Right ventricle myocardium superior (tissue), 1 donor: Measurements from ENCODE around the gene PHAX. TPM values are rescaled to one million over a fixed set of nuclear protein-coding genes. Genes with fewer than 3 reads are reported as not detected.
"Not testable (repeated sequence)": the region's sequence is repeated elsewhere in the genome, so short reads cannot be mapped to it uniquely, and the experiment has no call there.

Source experiments
- ATAC-seq: fragments of 200-7000 bp; cut with Tn5 transposase; one replicate; pipeline ENCODE4 v1.9.1; 2020; ENCODE audit warnings: mild to moderate bottlenecking; ENCODE audit not compliant: poor library complexity
- DNase-seq: peaks from one replicate; pipeline ENCODE4 v3.0.0-alpha.2; 2020
- intact Hi-C: fragments of 100-400 bp; cut with DNase I; formaldehyde crosslinking; loops from one replicate; pipeline ENCODE4 v1.11.2; 2022
- long read RNA-seq: library from polyadenylated mRNA; unstranded; transcript quantifications from one replicate; pipeline ENCODE4 v2.0.0, GENCODE V29; 2021
- total RNA-seq: library from RNA; stranded (reverse); fragmentation: NEBNext Ultra II Directional; extraction: Animal tissue kit (Norgen Biotek cat#: 25700); gene quantifications from one replicate; pipeline ENCODE4 v1.2.1, GENCODE V29; 2021
- donor health status: DM: no; HTN: yes; CAD: no; lungs with severe emphysema.

Gene PHAX, protein sequence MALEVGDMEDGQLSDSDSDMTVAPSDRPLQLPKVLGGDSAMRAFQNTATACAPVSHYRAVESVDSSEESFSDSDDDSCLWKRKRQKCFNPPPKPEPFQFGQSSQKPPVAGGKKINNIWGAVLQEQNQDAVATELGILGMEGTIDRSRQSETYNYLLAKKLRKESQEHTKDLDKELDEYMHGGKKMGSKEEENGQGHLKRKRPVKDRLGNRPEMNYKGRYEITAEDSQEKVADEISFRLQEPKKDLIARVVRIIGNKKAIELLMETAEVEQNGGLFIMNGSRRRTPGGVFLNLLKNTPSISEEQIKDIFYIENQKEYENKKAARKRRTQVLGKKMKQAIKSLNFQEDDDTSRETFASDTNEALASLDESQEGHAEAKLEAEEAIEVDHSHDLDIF
- total RNA-seq = 27.7 TPM
- long read RNA-seq, full-length matches to known transcripts = 21 of 26 reads
- long read RNA-seq, partial matches to known transcripts = 0 of 26 reads
- long read RNA-seq, other reads (novel, unspliced or antisense) = 5 of 26 reads

DNA sequence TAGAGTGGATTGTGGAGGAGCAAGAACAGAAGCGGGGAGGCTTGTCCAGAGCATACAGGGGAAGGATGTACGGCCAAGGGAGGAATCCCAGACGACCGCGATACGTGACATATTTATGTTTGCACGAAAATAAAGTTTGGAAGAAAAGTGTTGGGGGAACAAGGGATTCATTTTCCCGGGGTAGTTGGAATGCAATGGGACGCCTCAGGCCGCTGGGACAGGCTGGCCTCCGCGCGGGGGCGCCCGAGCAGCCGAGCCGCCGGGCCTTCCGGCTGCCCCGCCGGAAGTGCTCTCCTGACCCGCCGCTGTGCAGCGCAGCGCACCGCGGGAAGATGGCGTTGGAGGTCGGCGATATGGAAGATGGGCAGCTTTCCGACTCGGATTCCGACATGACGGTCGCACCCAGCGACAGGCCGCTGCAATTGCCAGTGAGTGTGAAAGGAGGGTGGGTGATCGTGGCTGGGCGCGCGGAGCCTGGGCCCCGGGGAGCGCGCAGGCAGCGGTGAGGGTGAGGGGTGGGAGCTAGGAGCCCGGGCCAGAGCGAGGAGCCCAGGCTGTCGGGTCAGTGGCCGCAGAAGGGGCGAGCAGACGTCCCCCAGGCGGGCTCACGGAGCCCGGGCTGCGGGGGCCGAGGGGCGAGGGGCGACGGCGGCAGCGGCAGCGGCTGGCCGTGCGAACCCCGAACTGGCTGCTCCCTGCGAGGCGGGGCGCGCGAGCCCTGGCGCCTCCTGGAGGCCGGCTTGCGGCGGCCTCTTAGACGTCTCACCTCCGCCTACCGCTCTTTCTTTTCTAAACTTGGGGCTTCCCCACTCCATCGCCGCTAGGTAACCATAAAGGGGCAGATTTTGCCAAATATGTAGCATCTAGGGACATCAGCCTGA is at the start of gene PHAX:
TSS of gene PHAX (plus strand) at position 317 of the 881 bp plus-strand sequence. CDS start at position 333, 16 bp downstream.
- DNase-seq (peak; percentile 88), ATAC-seq (peak; percentile 99)
- intact Hi-C loops = no loop called here

DNA sequence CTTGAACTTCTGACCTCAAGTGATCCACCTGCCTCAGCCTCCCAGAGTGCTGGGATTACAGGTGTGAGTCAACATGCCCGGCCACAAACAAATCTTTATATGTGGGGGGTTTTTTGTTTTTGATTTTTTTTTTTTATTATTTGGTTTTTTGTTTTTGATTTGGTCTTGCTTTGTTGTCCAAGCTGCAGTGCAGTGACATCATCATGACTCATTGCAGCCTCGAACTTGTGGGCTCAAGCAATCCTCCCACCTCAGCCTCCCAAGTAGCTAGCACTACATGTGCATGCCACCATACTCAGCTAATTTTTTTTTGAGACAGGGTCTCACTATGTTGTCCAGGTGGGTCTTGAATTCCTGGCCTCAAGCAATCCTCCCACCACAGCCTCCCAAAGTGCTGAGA is 48.1 kb upstream of the PHAX start:
- intact Hi-C loops = no loop called here
- ATAC-seq = no peak

DNA sequence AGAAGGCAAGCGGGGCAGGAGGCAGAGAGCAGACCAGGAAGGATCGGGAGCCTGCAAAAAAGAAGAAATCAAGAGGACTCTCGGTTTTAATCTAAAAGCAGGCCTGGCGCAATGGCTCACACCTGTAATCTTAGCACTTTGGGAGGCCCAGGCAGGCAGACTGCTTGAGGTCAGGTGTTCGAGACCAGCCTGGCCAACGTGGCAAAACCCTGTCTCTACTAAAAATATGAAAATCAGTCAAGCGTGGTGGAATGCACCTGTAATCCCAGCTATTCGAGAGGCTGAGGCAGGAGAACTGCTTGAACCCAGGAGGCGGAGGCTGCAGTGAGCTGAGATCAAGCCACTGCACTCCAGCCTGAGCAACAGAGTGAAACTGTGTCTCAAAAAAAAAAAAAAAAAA is 45.6 kb upstream of the PHAX start:
- DNase-seq, intact Hi-C loops, ATAC-seq: not testable (repeated sequence)

More for the DNA sequence above, 48.1 kb upstream of the PHAX start:
- DNase-seq = no peak

DNA sequence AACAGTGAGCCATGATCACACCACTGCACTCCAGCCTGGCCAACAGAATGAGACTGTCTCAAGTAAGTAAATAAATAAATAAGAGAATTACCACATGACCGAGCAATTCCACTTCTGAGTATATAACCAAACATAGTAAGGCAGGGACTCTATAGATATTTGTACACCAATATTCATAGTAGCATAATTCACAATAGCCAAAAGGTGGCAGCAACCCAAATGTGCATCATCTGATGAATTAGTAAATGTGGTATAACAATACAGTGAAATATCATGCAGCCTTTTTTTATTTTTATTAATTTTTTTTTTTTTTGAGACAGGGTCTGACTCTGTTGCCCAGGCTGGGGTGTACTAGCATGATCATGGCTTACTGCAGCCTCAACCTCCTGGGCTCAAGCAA is 38.8 kb upstream of the PHAX start:
- DNase-seq (no peak), ATAC-seq (no peak)
- intact Hi-C loops = no loop called here

DNA sequence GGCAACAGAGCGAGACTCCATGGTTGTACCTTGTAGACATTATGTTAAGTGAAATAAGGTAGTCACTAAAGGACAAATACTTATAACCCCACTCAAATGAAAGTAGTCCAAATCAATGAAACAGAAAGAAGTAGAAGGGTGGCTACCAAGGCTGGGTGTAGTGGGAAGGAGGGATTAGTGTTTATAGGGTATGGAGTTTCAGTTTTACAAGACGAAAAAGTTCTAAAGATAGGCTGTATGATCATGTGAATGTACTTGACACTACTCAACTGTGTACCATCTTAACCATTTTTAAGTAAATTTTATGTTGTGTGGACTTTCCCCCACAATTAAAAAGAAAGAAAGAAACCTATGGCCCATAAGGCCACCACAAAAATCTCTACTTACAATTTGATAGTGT is 37.9 kb upstream of the PHAX start:
- DNase-seq (no peak), ATAC-seq (no peak)
- intact Hi-C loops = no loop called here

DNA sequence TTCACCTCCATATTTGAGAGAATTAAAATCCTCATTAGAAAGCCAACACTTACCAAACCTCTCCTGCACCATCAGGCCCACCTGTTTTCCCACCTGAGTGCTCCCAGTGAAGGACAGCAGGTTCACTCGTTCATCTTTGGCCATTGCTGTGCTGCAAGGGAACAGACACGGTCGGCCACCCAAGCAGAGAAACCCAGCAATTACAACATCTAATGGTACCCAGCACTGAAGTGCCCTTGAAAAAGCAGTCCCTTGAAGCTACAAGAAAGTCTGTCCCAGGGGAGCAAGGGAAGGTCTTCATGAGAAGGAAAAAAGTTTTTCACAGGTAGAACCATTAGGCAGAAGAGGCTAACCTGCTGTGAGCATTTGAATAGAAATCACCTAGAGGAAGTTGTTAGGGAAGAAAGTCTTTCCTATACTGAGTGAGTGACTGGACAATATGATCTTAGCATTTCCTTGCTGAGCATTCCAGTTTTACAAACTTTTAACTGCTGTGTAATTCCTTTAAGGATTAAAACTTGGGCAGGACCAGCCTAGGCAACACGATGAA is 32.5 kb upstream of the PHAX start:
- DNase-seq = no peak
- intact Hi-C loops = no loop called here
- no peak for ATAC-seq

DNA sequence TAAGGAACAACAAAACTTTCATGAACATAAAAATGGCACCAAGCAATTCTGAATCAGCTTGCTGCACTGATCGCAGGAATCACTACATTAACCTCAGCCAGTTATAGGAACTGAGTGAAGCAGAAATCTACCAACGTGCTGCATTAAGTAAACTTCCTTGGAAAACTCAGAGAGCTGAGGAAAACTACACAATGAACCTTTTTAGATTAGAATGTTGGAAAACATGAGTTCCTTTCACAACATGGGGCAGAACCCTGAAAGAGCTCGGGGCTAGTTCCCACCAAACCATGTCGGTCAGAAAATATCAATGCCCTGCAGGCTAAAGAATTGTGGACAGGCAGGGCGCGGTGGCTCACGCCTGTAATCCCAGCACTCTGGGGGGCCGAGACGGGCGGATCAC is 25.1 kb upstream of the PHAX start:
- ATAC-seq (no peak), DNase-seq (no peak)
- intact Hi-C loops = no loop called here

DNA sequence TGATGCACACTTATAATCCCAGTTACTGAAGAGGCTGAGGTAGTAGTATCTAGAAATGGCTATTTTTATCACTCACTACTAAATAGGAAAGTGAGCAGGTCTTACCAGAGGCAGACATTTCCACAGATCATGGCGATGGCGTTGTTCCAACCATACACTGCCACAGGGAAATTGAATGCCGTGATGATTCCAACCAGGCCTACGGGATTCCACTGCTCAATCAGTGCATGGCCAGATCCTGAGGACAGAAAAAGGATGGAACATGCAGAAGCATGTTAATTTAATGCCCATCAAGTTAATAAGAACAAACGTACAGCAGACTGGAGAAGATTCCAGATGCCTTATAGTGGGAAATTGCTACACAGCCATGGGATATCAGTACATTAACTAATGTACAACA is 23.8 kb upstream of the PHAX start:
- intact Hi-C loops = no loop called here
- DNase-seq (no peak), ATAC-seq (no peak)

DNA sequence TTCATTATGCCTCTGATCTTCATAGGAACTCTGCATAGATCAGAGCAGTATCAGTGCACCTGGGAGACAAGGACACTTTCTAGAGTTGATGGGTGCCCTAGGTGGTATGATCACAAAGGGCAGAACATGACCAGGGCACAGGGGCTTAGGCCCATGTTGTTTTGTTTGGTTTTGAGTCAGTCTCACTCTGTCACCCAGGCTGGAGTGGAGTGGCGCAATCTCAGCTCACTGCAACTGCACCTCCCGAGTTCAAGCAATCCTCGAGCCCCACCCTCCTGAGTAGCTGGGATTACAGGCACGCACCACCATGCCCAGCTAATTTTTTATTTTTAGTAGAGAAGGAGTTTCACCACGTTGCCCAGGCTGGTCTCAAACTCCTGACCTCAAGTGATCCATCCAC is 23.3 kb upstream of the PHAX start:
- intact Hi-C loops = no loop called here
- DNase-seq (no peak), ATAC-seq (no peak)

DNA sequence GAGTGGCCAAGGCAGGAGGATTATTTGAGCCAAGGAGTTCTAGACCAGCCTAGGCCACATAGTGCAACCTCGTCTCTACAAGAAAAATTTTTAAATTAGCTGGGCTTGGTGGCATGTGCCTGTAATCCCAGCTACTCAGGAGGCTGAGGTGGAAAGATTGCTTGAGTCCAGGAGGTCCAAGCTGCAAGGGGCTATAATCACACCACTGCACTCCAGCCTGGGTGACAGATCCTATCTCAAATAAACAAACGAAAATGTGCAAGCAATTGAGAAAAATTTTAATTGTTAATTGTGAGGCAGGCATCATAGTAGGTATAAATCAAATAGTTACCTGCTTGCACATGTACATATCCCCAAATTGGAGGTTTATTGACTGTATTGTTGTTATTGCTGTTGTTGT is 21.0 kb upstream of the PHAX start:
- ATAC-seq = no peak
- intact Hi-C loops = no loop called here
- DNase-seq = no peak

DNA sequence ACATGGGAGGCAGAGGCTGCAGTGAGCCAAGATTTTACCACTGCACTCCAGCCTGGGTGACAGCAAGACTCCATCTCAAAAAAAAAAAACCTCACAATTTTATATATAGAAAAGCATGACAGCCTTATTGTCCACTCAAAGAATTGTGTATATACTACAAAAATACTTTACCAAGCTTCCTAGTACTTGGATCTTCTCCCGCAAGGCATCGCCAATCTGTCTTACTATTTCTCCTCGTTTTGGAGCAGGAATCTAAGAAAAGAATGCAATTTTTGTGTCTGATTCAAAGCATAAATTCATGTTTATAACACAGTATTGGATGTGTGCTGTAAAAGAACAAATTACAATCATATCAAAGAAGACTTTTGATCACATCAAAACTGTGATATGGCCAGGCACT is 17.0 kb upstream of the PHAX start:
- ATAC-seq (no peak), DNase-seq (no peak)
- intact Hi-C loops = no loop called here

DNA sequence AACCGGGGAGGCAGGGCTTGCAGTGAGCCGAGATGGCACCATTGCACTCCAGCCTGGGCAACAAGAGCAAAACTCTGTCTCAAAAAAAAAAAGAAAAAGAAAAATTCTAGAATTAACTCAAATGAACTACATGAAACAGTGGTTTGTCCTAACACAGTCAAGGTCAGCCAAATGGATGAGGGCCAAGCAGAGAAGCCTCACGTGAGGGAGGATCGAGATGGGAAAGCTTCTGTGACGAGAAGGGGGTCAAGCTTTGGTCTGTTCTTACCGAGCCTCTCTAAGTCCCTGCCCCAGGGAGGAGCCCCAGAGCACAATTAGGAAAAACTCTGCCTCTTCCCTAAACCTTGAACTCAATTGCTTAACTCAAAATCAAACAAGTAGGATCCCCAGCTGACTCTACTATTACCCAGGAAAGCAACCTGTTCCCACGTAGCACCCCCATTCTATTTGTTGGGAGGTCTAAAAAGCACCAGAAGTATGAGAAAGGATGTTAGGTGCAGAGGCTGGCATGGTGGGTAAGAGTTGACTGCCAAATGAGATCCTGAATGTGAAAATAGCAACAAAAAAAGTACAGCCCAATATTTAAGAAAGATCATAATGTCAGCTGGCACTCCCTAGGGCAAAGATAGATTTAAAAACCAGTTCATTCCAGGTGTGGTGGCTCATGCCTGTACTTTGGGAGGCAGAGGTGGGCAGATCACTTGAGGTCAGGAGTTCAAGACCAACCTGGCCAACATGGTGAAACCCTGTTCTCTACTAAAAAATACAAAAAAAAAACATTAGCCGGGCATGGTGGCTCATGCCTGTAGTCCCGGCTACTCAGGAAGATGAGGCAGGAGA is 13.0 kb upstream of the PHAX start:
- intact Hi-C loops = no loop called here
- ATAC-seq = no peak
- DNase-seq = no peak

DNA sequence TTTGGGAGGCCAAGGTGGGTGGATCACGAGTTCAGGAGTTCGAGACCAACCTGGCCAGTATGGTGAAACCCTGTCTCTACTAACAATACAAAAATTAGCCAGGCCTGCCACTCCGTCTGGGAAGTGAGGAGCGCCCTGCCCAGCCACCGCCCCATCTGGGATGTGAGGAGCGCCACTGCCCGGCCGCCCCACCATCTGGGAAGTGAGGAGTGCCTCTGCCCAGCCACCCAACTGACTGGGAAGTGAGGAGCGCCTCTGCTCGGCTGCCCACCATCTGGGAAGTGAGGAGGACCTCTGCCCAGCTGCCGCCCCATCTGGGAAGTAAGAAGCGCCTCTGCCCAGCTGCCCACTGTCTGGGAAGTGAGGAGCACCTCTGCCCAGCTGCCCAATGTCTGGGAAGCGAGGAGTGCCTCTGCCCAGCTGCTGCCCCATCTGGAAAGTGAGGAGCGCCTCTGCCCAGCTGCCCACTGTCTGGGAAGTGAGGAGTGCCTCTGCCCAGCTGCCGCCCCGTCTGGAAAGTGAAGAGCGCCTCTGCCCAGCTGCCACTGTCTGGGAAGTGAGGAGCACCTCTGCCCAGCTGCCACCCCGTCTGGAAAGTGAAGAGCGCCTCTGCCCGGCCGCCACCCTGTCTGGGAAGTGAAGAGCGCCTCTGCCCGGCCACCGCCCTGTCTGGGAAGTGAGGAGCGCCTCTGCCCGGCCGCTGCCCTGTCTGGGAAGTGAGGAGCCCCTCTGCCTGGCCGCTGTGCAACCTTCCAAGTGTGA is 11.0 kb upstream of the PHAX start:
- no peak for DNase-seq
- ATAC-seq = no peak
- intact Hi-C loops = loop anchor here (5.0 kb wide), 1 partner anchor 237 kb away; no protein-coding TSS in a partner anchor

DNA sequence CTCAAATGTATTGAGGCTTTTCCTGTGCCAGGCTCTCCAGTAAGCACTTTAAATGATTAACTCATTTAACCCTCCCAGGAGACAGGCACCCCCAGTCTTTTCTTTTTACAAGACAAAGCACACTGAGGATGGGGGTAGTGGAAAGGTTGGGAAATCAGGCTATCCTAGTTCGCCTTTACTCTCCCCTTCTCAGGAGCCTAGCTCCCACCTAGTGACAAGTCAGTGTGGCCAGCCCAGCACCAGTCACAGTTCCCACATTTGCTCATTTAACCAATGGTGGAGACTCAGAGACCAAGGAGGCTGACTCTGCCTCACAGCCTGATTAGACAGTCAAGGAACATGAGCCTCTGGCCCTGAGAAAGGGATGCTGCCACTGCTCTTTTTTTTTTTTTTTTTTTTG is 9.2 kb upstream of the PHAX start:
- no peak for ATAC-seq
- DNase-seq = no peak
- intact Hi-C loops = loop anchor here (5.0 kb wide), 1 partner anchor 239 kb away; no protein-coding TSS in a partner anchor

DNA sequence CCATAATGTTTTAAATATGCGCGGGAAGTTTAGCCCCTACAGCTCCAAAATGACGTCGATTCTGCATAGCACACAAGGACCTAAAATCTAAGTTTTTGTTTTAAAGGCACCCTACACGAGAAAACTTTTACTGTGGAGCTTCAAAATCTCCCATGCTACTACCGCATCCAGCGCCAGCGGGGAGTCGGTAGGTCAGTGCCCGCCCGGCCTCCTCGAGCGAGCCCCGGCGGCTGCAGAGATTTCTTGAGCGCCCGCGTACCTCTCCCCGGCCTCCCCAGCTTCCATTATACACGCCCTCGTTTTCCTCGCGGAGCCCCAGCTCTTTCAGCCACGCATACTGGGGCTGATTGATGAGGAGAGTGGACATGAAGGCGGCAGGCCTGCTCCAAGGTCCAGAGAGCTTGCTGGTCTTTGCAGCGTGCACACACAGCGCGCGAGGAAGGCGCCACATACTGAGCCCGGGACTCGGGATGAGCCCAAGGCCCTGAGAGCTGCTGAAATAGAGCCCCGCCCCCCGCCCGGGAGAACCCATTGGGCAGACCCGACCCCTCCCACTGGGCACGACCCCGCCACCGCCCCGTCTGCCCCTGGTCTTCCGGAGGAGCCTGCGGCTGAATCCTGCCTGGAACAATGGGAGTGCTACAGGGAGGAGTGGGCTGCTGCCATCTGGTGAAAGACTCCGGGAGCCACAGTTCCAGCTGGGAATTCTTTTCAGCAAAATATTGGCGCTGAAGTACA is 5.8 kb upstream of the PHAX start, which contains the start of gene ALDH7A1:
TSS of gene ALDH7A1 (minus strand) at position 472 of the 738 bp plus-strand sequence. CDS start at position 451, 21 bp downstream.
- DNase-seq (peak; percentile 92), ATAC-seq (peak; percentile 94)
- intact Hi-C loops = loop anchor here (5.0 kb wide), 1 partner anchor 243 kb away; no protein-coding TSS in a partner anchor

DNA sequence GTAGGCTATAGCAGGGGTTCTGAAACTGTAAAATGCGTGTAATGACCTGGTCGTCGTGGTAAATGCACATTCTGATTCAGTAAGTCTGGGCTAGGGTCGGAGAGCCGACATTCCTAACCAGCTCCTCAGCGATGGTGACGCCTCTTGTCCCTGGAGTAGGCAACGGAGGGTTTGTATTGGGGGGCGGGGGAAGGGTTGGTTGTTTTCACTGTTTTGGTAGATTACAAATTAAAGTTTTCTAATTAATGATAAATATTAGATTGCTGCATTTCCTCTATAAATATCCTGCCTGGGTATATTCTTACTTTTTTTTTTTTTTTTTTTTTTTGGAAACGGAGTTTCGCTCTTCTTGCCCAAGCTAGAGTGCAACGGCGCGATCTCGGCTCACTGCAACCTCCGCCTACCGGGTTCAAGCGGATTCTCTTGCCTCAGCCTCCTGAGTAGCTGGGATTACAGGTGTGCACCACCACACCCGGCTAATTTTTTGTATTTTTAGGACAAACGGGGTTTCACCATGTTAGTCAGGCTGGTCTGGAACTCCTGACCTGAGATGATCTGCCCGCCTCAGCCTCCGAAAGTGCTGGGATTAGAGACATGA is 5.2 kb upstream of the PHAX start:
- ATAC-seq (no peak), DNase-seq (no peak)
- intact Hi-C loops = no loop called here

DNA sequence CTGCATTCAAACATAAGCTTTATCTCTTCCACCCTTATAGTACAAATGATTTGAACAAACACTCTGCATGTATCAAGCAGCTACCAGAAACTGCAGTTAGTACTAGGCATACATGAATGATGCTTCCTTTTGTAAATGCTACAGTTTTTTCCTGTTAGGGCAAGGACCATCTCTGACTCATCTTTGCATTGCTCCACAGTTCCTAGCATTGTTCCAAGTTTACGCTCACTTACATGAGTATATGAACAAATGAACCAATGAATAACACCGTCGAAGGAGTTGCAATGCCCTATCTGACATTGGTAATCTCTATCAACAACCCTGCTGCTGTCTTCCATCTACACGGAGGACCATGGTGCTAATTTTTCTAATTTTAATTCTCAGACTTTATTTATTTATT is 3.6 kb upstream of the PHAX start:
- ATAC-seq (no peak), DNase-seq (no peak)
- intact Hi-C loops = no loop called here
